CD4-positive, alpha-beta T cell treated with Interleukin-15 for 4 hours (primary cell): ENCODE measurements around the gene UBE2I.
"Not testable (repeated sequence)": the region's sequence is repeated elsewhere in the genome, so short reads cannot be mapped to it uniquely, and the experiment has no call there.

Experiments used
- DNase-seq: peaks from one replicate; pipeline ENCODE4 v3.0.0-alpha.2; 2020; ENCODE audit warnings: low spot score

UBE2I gene

GRCh38 chr16:1277617-1278282, 31.7 kb upstream of the UBE2I start:
- DNase-seq: no peak

GRCh38 chr16:1278477-1278876, 31.0 kb upstream of the UBE2I start:
- DNase-seq: no peak

DNA sequence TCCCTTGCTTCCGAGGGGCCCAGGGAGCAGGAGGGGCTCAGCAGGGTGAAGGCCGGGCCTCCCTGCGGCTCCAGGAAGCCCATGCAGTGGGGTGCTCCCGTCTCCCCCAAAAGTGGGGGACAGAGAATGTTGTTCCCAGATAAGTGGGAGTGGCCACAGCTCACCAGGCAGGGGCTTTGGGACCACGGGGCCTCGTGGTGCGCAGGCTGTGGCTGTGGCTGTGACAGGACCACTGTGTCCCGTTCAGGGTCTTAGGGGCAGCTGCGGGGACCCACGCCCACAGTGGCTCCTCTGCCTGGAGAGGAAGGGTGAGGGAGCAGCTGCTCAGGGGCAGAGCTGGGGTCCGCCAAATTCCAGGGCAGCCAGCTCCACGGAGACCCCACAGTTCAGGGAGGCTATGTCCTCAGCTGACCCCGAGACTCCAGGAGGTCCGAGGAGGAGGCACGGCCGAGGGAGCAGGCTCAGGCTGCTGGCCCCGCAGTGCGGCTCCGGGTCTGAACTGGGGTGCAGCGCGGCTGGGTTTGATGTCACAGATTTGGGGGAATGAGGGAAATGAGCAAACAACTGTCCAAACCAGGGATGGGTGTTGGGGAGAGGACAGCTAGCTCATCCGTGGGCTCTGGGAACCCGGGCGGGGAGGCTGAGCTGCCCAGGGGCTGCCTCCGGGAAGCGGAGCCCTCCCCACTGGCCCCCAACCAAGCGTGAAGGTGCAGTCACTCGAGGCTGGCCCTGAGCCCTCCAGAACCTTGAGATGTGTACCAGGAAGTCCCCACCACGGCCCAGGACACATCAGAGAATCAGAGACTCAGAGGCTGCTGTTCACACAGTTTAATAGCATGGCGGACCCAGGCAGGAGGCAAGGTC, 30.1 kb upstream of the UBE2I start:
- DNase-seq: no peak

GRCh38 chr16:1279945-1280589, 29.4 kb upstream of the UBE2I start:
- DNase-seq: no peak

GRCh38 chr16:1280783-1281182, 28.7 kb upstream of the UBE2I start:
- no peak for DNase-seq

DNA sequence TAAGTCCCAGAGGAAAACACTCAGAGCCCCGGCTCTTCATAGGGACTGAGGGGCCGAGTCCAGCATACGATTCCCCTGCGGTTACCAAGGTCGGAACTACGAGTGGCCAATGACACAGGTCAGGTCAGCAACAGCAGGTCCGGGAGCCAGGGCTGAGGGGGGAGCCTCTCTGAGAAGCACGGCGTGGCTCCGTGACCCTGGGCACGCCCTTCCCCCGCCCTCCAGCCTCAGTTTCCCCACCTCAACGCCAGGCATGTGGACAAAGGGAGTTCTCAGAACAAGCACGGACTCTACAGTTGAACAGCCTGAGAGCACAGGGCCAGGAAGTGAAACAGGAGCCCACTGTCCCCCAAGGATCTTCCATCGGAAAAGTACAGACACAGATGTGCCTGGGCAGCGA, 27.9 kb upstream of the UBE2I start:
- DNase-seq: no peak

GRCh38 chr16:1282324-1282973, 27.0 kb upstream of the UBE2I start:
- DNase-seq: no peak

GRCh38 chr16:1283296-1283695, 26.1 kb upstream of the UBE2I start:
- no peak for DNase-seq

GRCh38 chr16:1283996-1284616, 25.3 kb upstream of the UBE2I start:
- no peak for DNase-seq

- no peak for DNase-seq
Observed at GRCh38 chr16:1285669-1286512, 23.5 kb upstream of the UBE2I start.

DNA sequence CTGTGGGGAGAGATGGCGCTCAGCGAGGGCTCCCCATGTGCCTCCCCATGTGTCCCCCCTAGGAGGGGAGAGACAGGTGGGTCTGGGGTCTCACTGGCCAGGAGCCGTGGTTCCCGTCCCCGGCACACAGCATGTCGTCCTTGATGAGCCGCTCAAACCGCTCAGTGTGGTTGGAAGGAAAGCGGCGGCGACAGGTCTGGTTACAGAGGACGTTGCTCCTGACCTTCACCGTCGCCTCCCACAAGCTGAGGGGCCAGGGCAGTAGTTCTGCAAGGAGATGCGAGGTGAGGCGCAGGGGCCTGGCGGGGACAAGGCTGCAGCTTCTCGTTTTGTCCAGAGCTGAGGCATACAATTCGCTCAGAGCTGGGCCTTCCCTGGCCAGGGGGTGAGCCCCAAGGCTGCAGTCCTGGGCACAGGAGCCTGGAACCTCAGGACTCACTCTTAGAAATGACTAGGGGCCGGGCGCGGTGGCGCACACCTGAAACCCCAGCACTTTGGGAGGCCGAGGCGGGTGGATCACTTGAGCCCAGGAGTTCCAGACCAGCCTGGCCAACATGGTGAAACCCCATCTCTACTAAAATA, 22.8 kb upstream of the UBE2I start:
- no peak for DNase-seq

- DNase-seq: no peak
Observed at GRCh38 chr16:1287982-1288670, 21.3 kb upstream of the UBE2I start.

DNA sequence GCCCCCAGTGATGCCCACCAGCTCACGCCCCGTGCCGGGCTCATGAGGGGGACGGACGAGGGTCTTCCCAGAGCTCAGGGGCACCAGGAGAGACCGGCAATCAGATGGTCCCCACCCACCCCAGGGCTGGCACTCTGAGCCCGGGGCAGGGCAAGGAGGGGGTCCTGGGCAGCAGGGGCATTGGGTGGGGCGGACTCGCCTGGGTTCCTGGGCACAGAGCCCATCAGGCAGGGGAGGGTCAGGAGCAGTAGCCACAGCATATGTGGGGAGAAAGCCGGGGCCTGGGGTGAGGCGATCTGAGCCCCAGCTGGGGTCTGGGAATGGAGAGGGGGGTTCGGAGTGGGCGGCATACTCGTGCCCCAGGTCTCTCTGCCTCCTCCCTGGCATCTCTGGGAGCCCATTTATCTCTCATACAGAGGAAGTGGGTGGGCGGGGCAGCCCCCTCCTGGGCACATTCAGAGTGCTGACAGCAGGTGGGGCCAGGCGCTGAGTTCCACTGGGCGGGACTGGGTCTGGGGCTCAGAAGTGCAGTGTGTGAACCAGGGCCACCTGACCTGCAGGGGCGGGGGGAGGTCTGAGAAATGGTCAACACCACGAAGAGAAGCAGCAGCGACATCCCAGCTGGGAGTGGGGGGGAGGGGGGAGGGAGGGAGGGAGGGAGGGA, 20.5 kb upstream of the UBE2I start:
- DNase-seq: no peak

GRCh38 chr16:1289477-1289866, 20.0 kb upstream of the UBE2I start:
- no peak for DNase-seq

DNA sequence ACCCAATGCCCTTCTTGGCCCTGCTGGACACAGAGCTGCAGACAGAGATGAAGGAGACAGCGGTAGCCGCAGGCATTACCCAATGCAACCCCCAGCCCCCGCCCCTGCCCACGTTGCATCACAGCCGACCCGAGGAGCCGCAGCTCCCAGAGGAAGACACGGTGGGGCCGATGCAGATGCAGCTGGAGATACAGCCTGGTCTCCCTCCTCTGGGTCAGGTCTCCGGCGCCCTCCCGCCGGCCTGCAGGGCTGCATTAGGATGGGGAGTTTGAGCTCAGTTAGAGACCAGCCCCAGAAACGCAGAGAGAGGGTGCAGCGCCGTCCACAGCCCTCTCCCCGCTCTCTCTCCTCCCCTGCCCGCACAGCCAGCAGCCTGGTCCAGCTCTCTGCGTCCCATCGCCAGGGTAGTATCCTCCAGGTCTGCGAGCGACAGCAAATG, 19.4 kb upstream of the UBE2I start:
- DNase-seq: no peak

DNA sequence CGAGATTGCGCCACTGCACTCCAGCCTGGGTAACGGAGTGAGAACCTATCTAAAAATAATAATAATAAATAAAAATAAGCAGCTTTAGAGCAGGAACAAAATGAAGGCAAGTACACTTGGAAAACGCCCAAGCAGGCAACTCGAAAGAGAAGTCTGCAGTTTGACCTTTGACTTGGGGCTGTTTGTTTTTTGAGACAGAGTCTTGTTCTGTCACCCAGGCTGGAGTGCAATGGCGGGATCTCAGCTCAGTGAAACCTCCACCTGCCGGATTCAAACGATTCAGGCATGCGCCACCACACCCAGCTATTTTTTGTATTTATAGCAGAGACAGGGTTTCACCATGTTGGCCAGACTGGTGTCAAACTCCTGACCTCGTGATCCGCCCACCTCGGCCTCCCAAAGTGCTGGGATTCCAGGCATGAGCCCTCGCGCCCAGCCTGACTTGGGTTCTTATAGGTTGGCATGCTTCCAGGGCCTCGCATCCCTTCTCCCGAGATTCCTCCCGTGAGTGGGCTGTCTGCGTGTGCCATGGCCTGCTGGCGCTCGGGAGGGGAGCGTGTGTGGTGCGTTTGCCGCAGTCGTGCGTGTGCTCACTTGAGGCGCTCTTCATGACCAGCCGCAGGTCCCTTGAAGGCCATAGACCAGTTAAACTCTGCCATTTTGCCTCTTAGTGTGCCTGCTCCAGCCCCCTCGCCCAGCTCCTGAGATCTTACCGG, 18.4 kb upstream of the UBE2I start:
- DNase-seq: no peak

GRCh38 chr16:1291576-1291974, 17.9 kb upstream of the UBE2I start:
- DNase-seq: no peak

DNA sequence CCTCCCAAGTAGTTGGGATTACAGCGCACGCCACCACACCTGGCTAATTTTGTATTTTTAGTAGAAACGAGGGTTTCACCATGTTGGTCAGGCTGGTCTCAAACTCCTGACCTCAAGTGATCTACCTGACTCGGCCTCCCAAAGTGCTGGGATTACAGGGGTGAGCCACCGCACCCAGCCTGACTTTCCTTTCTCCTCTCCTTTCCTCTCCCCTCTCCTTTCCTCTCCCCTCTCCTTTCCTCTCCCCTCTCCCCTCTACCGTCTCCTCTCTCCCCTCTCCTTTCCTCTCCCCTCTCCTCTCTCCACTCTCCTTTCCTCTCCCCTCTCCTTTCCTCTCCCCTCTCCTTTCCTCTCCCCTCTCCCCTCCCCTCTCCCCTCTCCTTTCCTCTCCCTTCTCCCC, 17.2 kb upstream of the UBE2I start:
- not testable (repeated sequence) for DNase-seq

DNA sequence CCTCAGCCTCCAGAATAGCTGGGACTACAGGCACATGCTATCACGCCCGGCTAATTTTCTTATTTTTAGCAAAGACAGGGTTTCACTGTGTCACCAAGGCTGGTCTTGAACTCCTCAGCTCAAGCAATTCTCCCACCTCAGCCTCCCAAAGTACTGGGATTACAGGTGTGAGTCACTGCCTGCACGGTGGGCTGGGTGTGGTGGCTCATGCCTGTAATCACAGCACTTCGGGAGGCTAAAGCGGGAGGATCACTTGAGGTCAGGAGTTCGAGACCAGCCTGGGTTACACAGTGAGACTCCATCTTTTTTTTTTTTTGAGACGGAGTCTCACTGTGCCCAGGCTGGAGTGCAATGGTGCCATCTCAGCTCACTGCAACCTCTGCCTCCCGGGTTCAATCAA, 16.6 kb upstream of the UBE2I start:
- not testable (repeated sequence) for DNase-seq
